ENCODE measurements around the gene MAMSTR.

DNA sequence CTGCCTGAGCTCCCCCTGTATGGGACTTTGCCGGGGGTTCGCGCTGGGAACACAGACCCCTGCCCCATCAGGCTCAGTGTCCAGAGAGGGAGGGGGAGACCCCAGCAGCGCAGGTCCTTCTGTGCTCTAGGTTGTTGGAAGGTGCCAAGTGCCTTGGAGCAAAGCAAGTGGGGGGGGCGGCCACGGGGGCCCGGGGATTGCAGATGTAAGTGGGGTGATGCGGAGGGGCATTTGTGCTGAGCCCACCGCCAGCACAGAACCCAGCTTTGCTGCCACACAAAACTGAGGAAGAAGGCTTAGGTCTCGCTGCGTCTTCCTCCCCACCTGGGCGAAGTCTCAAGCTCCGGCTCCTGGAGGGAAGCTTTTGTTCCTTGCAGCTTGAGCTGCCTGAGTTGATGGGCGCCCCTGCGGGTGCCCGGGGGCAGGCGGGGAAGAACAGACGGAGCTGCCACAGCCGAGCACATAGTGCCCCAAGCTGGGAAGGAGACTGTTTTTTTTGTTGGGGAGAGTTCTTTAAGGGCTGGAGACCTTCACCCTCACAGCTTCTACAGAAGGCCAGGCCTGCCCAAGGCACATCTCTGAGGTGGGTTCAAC is 45.2 kb downstream of the MAMSTR start:
- TF ChIP-seq, protein P1, sequence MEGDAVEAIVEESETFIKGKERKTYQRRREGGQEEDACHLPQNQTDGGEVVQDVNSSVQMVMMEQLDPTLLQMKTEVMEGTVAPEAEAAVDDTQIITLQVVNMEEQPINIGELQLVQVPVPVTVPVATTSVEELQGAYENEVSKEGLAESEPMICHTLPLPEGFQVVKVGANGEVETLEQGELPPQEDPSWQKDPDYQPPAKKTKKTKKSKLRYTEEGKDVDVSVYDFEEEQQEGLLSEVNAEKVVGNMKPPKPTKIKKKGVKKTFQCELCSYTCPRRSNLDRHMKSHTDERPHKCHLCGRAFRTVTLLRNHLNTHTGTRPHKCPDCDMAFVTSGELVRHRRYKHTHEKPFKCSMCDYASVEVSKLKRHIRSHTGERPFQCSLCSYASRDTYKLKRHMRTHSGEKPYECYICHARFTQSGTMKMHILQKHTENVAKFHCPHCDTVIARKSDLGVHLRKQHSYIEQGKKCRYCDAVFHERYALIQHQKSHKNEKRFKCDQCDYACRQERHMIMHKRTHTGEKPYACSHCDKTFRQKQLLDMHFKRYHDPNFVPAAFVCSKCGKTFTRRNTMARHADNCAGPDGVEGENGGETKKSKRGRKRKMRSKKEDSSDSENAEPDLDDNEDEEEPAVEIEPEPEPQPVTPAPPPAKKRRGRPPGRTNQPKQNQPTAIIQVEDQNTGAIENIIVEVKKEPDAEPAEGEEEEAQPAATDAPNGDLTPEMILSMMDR (IDR thresholded peaks at IDR 0.05 in 2 of 3, conservative IDR thresholded peaks at IDR 0.05 in 1 of 3; ENCODE audit: control insufficient read depth in 2 of 3, extremely low read depth in 1 of 3, insufficient read depth in 1 of 3, low read depth in 3 of 3, low read length in 3 of 3): no peak
- TF ChIP-seq MEF2B (IDR thresholded peaks at IDR 0.05; ENCODE audit: partially characterized antibody, poor library complexity, severe bottlenecking): no peak
- no peak for TF ChIP-seq ASH2L (IDR thresholded peaks at IDR 0.05; ENCODE audit: borderline replicate concordance, low read depth)
- TF ChIP-seq SREBF2 (IDR thresholded peaks at IDR 0.05; ENCODE audit: low read length): no peak
- no peak for TF ChIP-seq EZH2 (IDR thresholded peaks at IDR 0.05; ENCODE audit: borderline replicate concordance, control insufficient read depth, low read depth, low read length)
- TF ChIP-seq SMAD1 (IDR thresholded peaks at IDR 0.05; ENCODE audit: low read depth, partially characterized antibody): no peak
- no peak for TF ChIP-seq ESRRA (IDR thresholded peaks at IDR 0.05; ENCODE audit: low read length)
- TF ChIP-seq, protein P2, sequence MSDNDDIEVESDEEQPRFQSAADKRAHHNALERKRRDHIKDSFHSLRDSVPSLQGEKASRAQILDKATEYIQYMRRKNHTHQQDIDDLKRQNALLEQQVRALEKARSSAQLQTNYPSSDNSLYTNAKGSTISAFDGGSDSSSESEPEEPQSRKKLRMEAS (IDR thresholded peaks at IDR 0.05; ENCODE audit: low read depth, low read length): no peak
- no peak for TF ChIP-seq RFX5 (IDR thresholded peaks at IDR 0.05; ENCODE audit: low read depth, low read length)
- no peak for TF ChIP-seq HDAC6 (IDR thresholded peaks at IDR 0.05; ENCODE audit: unreplicated experiment)
